ENCODE data around the gene FCRL2. TPM values are rescaled to one million over a fixed set of nuclear protein-coding genes. Genes with fewer than 3 reads are reported as not detected.

FCRL2 gene
- polyA plus RNA-seq (2013): 1.7 TPM

DNA sequence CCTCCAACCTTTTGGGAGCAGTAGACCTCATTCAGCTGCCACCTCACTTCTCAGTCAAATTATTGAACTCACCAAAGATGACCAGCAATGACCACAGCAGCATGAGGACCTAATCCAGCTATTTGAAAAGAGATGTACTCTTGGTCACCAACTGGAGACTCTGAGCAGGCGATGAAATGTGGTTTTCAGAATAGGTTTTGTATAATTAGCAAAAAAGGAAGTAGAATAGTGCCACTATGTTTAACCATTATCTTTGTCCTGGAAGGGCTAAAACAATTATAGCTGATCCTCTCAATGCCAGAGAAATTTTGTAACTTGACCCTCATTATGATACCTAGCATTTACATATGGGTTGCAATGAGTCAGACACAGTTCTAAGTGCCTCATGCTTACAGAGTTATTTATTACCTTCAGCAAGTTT lies at the start of gene FCRL2:
FCRL2 (minus strand) TSS at position 162 of the 421 bp plus-strand sequence; CDS start at position 103, 59 bp downstream.
- WGBS (ENCODE audit: insufficient coverage): no CpG with 5 or more reads among the region's 1 CpG
- Histone ChIP-seq H3K9me3 (ENCODE audit: control extremely low read depth in 1 of 5, control insufficient read depth in 4 of 5, insufficient read depth in 2 of 5, low read depth in 1 of 5, low read length in 4 of 5) (no peaks in the 10 kb centered on the region), H3K4me3 (ENCODE audit: control insufficient read depth in 1 of 7, extremely low read depth in 1 of 7, insufficient read depth in 4 of 7, low read depth in 2 of 7, low read length in 6 of 7) (no peak within 1 kb of the TSS), H3K27me3 (replicated peaks in 2 of 5; ENCODE audit: control insufficient read depth in 4 of 5, insufficient read depth in 5 of 5, low read length in 4 of 5) (no peaks in the 10 kb centered on the region), H3K36me3 (ENCODE audit: control insufficient read depth in 4 of 4, insufficient read depth in 4 of 4, low read length in 3 of 4) (no peaks in the 10 kb centered on the region), H3K27ac (ENCODE audit: insufficient read depth in 1 of 2, low read depth in 1 of 2, low read length in 2 of 2, poor library complexity in 1 of 2, severe bottlenecking in 2 of 2) (no peak within 1 kb of the TSS), H3K4me1 (ENCODE audit: control extremely low read depth in 1 of 4, control insufficient read depth in 4 of 4, insufficient read depth in 4 of 4, low read length in 3 of 4) (peaks cover 19 to 65% (median 50%) of the 10 kb centered on the region in 4 experiments)
- peak in 2 of 3 donors; percentile 41 to 48 for DNase-seq
- POLR2A ChIA-PET: no interaction called here
- CTCF ChIA-PET: interaction anchor here (1.0 kb wide), 1 partner anchor 152 kb away, joined by 4 read pairs; no protein-coding TSS in a partner anchor

DNA sequence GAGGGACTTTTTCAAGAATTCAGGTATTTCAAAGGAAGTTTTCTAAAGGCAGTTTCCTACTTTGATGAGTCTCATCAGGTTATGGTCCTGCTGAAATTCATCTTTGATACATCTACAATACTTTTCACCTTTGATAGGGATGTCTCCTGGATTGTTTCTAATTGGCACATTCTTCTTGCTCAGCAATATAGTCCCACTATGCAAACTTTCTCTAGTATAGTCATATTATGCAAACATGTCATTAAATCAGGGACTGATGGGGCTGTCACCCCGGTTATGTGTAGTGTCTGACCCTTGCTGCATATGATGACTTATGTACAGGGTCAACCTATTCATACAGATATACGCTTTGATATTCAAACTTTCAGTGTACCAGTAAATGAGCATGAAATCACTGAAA lies 43.4 kb upstream of the FCRL2 start:
- Histone ChIP-seq H3K4me3 (ENCODE audit: control insufficient read depth in 1 of 7, extremely low read depth in 1 of 7, insufficient read depth in 4 of 7, low read depth in 2 of 7, low read length in 6 of 7) (no peak overlapping the region), H3K9me3 (ENCODE audit: control extremely low read depth in 1 of 5, control insufficient read depth in 4 of 5, insufficient read depth in 2 of 5, low read depth in 1 of 5, low read length in 4 of 5) (peaks cover 0 to 2% (median 0%) of the 10 kb centered on the region in 5 experiments), H3K4me1 (ENCODE audit: control extremely low read depth in 1 of 4, control insufficient read depth in 4 of 4, insufficient read depth in 4 of 4, low read length in 3 of 4) (peaks cover 0 to 7% (median 4%) of the 10 kb centered on the region in 4 experiments), H3K36me3 (ENCODE audit: control insufficient read depth in 4 of 4, insufficient read depth in 4 of 4, low read length in 3 of 4) (no peaks in the 10 kb centered on the region), H3K27me3 (replicated peaks in 2 of 5; ENCODE audit: control insufficient read depth in 4 of 5, insufficient read depth in 5 of 5, low read length in 4 of 5) (peaks cover 0 to 3% (median 0%) of the 10 kb centered on the region in 5 experiments), H3K27ac (ENCODE audit: insufficient read depth in 1 of 2, low read depth in 1 of 2, low read length in 2 of 2, poor library complexity in 1 of 2, severe bottlenecking in 2 of 2) (no peak overlapping the region)
- 80% methylated on average over 1 of the region's 2 CpGs for WGBS (ENCODE audit: insufficient coverage)
- CTCF ChIA-PET: no interaction called here
- no peak for DNase-seq
- POLR2A ChIA-PET: no interaction called here

DNA sequence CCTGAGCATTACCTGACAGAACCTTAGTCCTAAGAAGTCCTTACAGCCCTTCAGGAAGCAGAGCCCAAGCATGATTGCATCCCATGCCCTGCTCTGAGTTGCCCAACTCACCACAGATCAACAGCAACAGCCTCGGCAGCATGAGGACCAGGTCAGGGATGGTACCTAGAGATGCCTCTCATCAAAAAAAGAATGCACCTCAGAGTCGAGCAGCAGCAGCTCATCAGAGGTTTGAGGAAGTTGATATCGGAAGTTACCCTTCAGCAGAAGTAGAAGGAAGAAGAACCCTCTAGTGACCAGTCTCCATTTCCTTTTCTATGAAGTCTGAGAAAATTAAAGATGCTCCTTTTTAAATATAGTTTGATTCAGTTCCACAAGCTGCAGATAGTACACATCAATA lies 43.0 kb upstream of the FCRL2 start, which contains the start of gene FCRL1:
FCRL1 (minus strand) TSS at position 225 of the 400 bp plus-strand sequence; CDS start at position 142, 83 bp downstream.
- Histone ChIP-seq H3K4me1 (ENCODE audit: control extremely low read depth in 1 of 4, control insufficient read depth in 4 of 4, insufficient read depth in 4 of 4, low read length in 3 of 4) (peaks cover 0 to 7% (median 4%) of the 10 kb centered on the region in 4 experiments), H3K36me3 (ENCODE audit: control insufficient read depth in 4 of 4, insufficient read depth in 4 of 4, low read length in 3 of 4) (no peaks in the 10 kb centered on the region), H3K9me3 (ENCODE audit: control extremely low read depth in 1 of 5, control insufficient read depth in 4 of 5, insufficient read depth in 2 of 5, low read depth in 1 of 5, low read length in 4 of 5) (peaks cover 0 to 2% (median 0%) of the 10 kb centered on the region in 5 experiments), H3K27me3 (replicated peaks in 2 of 5; ENCODE audit: control insufficient read depth in 4 of 5, insufficient read depth in 5 of 5, low read length in 4 of 5) (peaks cover 0 to 3% (median 0%) of the 10 kb centered on the region in 5 experiments), H3K27ac (ENCODE audit: insufficient read depth in 1 of 2, low read depth in 1 of 2, low read length in 2 of 2, poor library complexity in 1 of 2, severe bottlenecking in 2 of 2) (no peak within 1 kb of the TSS), H3K4me3 (ENCODE audit: control insufficient read depth in 1 of 7, extremely low read depth in 1 of 7, insufficient read depth in 4 of 7, low read depth in 2 of 7, low read length in 6 of 7) (peak within 1 kb of the TSS in 1 of 7 experiments; percentile 35)
- CTCF ChIA-PET: interaction anchor here (1.3 kb wide), 1 partner anchor 43 kb away, joined by 3 read pairs; no protein-coding TSS in a partner anchor
- DNase-seq: peak in 2 of 3 donors; percentile 41 to 51
- POLR2A ChIA-PET: no interaction called here
- WGBS (ENCODE audit: insufficient coverage): no CpG with 5 or more reads among the region's 3 CpGs

DNA sequence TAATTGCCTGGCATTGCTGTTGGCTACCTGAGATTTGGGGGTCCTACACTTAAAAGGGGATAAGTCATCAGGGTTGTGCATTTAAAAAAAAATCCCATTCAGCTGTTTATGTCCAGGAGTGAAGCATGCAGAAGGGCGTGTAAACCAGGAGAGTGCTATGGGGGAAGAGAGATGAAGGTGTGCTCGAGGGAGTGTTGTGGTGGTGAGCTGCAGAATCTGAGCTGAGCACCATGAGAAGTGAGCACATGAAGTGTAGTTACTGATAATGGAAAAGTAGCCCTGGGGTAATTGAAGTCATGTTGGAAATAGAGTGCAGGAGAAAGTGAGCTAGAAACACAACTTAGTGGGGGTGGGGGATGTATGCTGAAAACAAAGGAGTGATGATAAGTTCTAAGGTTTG lies 42.3 kb upstream of the FCRL2 start:
- WGBS (ENCODE audit: insufficient coverage): 100% methylated on average over 2 of the region's 2 CpGs
- Histone ChIP-seq H3K4me1 (ENCODE audit: control extremely low read depth in 1 of 4, control insufficient read depth in 4 of 4, insufficient read depth in 4 of 4, low read length in 3 of 4) (peaks cover 0 to 7% (median 4%) of the 10 kb centered on the region in 4 experiments), H3K27me3 (replicated peaks in 2 of 5; ENCODE audit: control insufficient read depth in 4 of 5, insufficient read depth in 5 of 5, low read length in 4 of 5) (no peaks in the 10 kb centered on the region), H3K4me3 (ENCODE audit: control insufficient read depth in 1 of 7, extremely low read depth in 1 of 7, insufficient read depth in 4 of 7, low read depth in 2 of 7, low read length in 6 of 7) (no peak overlapping the region), H3K36me3 (ENCODE audit: control insufficient read depth in 4 of 4, insufficient read depth in 4 of 4, low read length in 3 of 4) (no peaks in the 10 kb centered on the region), H3K9me3 (ENCODE audit: control extremely low read depth in 1 of 5, control insufficient read depth in 4 of 5, insufficient read depth in 2 of 5, low read depth in 1 of 5, low read length in 4 of 5) (peaks cover 0 to 3% (median under 1%) of the 10 kb centered on the region in 5 experiments), H3K27ac (ENCODE audit: insufficient read depth in 1 of 2, low read depth in 1 of 2, low read length in 2 of 2, poor library complexity in 1 of 2, severe bottlenecking in 2 of 2) (no peak overlapping the region)
- DNase-seq: no peak
- ChIA-PET POLR2A (no interaction called here), CTCF (interaction anchor here (1.0 to 1.3 kb wide), 2 partner anchors 21 to 43 kb away, joined by 3 read pairs; no protein-coding TSS in a partner anchor)

DNA sequence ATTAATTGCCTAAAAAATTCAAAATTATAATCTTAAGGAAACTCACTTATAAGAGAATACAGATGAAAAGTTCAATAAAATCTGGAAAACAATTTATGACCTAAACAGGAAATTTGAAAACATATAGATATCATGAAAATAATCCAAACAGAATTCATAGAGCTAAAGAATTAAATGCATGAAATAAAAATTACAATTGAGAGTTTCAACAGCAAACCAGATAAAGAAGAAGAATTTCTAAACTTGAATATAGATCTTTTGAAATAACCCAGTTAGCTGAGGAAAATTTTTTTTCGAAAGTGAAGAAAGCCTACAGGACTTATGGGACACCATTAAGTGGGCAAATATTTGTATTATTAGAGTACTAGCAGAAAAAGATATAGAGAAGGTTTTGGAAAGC lies 36.3 kb upstream of the FCRL2 start:
- peak in 1 of 3 donors; percentile 8 for DNase-seq
- WGBS (ENCODE audit: insufficient coverage): no CpG with 5 or more reads among the region's 1 CpG
- no peaks in the 10 kb centered on the region for H3K4me1 ChIP-seq (ENCODE audit: control extremely low read depth in 1 of 4, control insufficient read depth in 4 of 4, insufficient read depth in 4 of 4, low read length in 3 of 4)
- peaks cover 0 to 30% (median 9%) of the 10 kb centered on the region in 5 experiments for H3K9me3 ChIP-seq (ENCODE audit: control extremely low read depth in 1 of 5, control insufficient read depth in 4 of 5, insufficient read depth in 2 of 5, low read depth in 1 of 5, low read length in 4 of 5)
- no peaks in the 10 kb centered on the region for H3K36me3 ChIP-seq (ENCODE audit: control insufficient read depth in 4 of 4, insufficient read depth in 4 of 4, low read length in 3 of 4)
- H3K27me3 ChIP-seq (replicated peaks in 2 of 5; ENCODE audit: control insufficient read depth in 4 of 5, insufficient read depth in 5 of 5, low read length in 4 of 5): no peaks in the 10 kb centered on the region
- H3K27ac ChIP-seq (ENCODE audit: insufficient read depth in 1 of 2, low read depth in 1 of 2, low read length in 2 of 2, poor library complexity in 1 of 2, severe bottlenecking in 2 of 2): no peak overlapping the region
- H3K4me3 ChIP-seq (ENCODE audit: control insufficient read depth in 1 of 7, extremely low read depth in 1 of 7, insufficient read depth in 4 of 7, low read depth in 2 of 7, low read length in 6 of 7): no peak overlapping the region
- CTCF ChIA-PET: no interaction called here
- POLR2A ChIA-PET: no interaction called here

- CTCF ChIA-PET: interaction anchor here (1.5 to 2.1 kb wide), 2 partner anchors 24 to 35 kb away, joined by 3 to 5 read pairs; no protein-coding TSS in a partner anchor
- H3K4me1 ChIP-seq (ENCODE audit: control extremely low read depth in 1 of 4, control insufficient read depth in 4 of 4, insufficient read depth in 4 of 4, low read length in 3 of 4): no peaks in the 10 kb centered on the region
Observed at GRCh38 chr1:157806431-157807149, 29.7 kb upstream of the FCRL2 start.

GRCh38 chr1:157803851-157804250 lies 26.9 kb upstream of the FCRL2 start:
- Histone ChIP-seq H3K4me3 (ENCODE audit: control insufficient read depth in 1 of 7, extremely low read depth in 1 of 7, insufficient read depth in 4 of 7, low read depth in 2 of 7, low read length in 6 of 7) (no peak overlapping the region), H3K27me3 (replicated peaks in 2 of 5; ENCODE audit: control insufficient read depth in 4 of 5, insufficient read depth in 5 of 5, low read length in 4 of 5) (no peaks in the 10 kb centered on the region), H3K4me1 (ENCODE audit: control extremely low read depth in 1 of 4, control insufficient read depth in 4 of 4, insufficient read depth in 4 of 4, low read length in 3 of 4) (no peaks in the 10 kb centered on the region)

More at GRCh38 chr1:157806431-157807149, 29.7 kb upstream of the FCRL2 start:
- Histone ChIP-seq H3K4me3 (ENCODE audit: control insufficient read depth in 1 of 7, extremely low read depth in 1 of 7, insufficient read depth in 4 of 7, low read depth in 2 of 7, low read length in 6 of 7) (no peak overlapping the region), H3K36me3 (ENCODE audit: control insufficient read depth in 4 of 4, insufficient read depth in 4 of 4, low read length in 3 of 4) (no peaks in the 10 kb centered on the region), H3K27ac (ENCODE audit: insufficient read depth in 1 of 2, low read depth in 1 of 2, low read length in 2 of 2, poor library complexity in 1 of 2, severe bottlenecking in 2 of 2) (no peak overlapping the region), H3K9me3 (ENCODE audit: control extremely low read depth in 1 of 5, control insufficient read depth in 4 of 5, insufficient read depth in 2 of 5, low read depth in 1 of 5, low read length in 4 of 5) (peaks cover 0 to 5% (median 0%) of the 10 kb centered on the region in 5 experiments), H3K27me3 (replicated peaks in 2 of 5; ENCODE audit: control insufficient read depth in 4 of 5, insufficient read depth in 5 of 5, low read length in 4 of 5) (no peaks in the 10 kb centered on the region)
- WGBS (ENCODE audit: insufficient coverage): 78% methylated on average over 6 of the region's 6 CpGs
- POLR2A ChIA-PET: no interaction called here
- peak in 2 of 3 donors; percentile 15 to 39 for DNase-seq

More at GRCh38 chr1:157803851-157804250, 26.9 kb upstream of the FCRL2 start:
- WGBS (ENCODE audit: insufficient coverage): 96% methylated on average over 7 of the region's 7 CpGs
- H3K27ac ChIP-seq (ENCODE audit: insufficient read depth in 1 of 2, low read depth in 1 of 2, low read length in 2 of 2, poor library complexity in 1 of 2, severe bottlenecking in 2 of 2): no peak overlapping the region
- DNase-seq: no peak
- H3K36me3 ChIP-seq (ENCODE audit: control insufficient read depth in 4 of 4, insufficient read depth in 4 of 4, low read length in 3 of 4): no peaks in the 10 kb centered on the region
- POLR2A ChIA-PET: no interaction called here
- CTCF ChIA-PET: interaction anchor here (1.8 kb wide), 1 partner anchor 25 kb away, joined by 5 read pairs; no protein-coding TSS in a partner anchor
- H3K9me3 ChIP-seq (ENCODE audit: control extremely low read depth in 1 of 5, control insufficient read depth in 4 of 5, insufficient read depth in 2 of 5, low read depth in 1 of 5, low read length in 4 of 5): peaks cover 0 to 1% (median 0%) of the 10 kb centered on the region in 5 experiments

Data from common myeloid progenitor, CD34-positive (primary cell).